SJSA1 (cell line): ENCODE data around the gene PNO1. TPM values are rescaled to one million over a fixed set of nuclear protein-coding genes. Genes with fewer than 3 reads are reported as not detected.

Experiments used
- DNase-seq, 2 experiments: peaks; one replicate each; pipeline ENCODE4 v3.0.0-alpha.2; 2015 to 2020; ENCODE audit warnings: low spot score in 2 of 2, low read depth in 1 of 2
- H3K27ac ChIP-seq: fragments of 250-450 bp; sonication (Bioruptor Pico); 2 replicates; pipeline ENCODE4 v1.5.1; 2020; ENCODE audit warnings: mild to moderate bottlenecking, moderate library complexity
- H3K27me3 ChIP-seq: fragments of 250-450 bp; sonication (Bioruptor Pico); replicated peaks from 2 replicates; pipeline ENCODE4 v1.5.1; 2020; ENCODE audit warnings: mild to moderate bottlenecking, moderate library complexity
- H3K36me3 ChIP-seq: fragments of 250-450 bp; sonication (Bioruptor Pico); 2 replicates; pipeline ENCODE4 v1.5.1; 2020; ENCODE audit warnings: mild to moderate bottlenecking
- H3K4me1 ChIP-seq: fragments of 250-450 bp; sonication (Bioruptor Pico); replicated peaks from 2 replicates; pipeline ENCODE4 v1.6.1; 2021; ENCODE audit warnings: mild to moderate bottlenecking
- H3K4me3 ChIP-seq: fragments of 250-450 bp; sonication (Bioruptor Pico); 2 replicates; pipeline ENCODE4 v1.5.1; 2020; ENCODE audit warnings: mild to moderate bottlenecking
- H3K9me3 ChIP-seq: fragments of 250-450 bp; sonication (Bioruptor Pico); replicated peaks from 2 replicates; pipeline ENCODE4 v1.5.1; 2020; ENCODE audit warnings: mild to moderate bottlenecking
- total RNA-seq: library from RNA; depleted of rRNA; stranded (reverse); fragments of >200 nt; shearing (Covaris generic); gene quantifications from 2 replicates; pipeline ENCODE4 v1.2.3, GENCODE V29; 2014

PNO1 gene
- total RNA-seq, 1 experiment from 2014 or later, result 39.3 TPM

DNA sequence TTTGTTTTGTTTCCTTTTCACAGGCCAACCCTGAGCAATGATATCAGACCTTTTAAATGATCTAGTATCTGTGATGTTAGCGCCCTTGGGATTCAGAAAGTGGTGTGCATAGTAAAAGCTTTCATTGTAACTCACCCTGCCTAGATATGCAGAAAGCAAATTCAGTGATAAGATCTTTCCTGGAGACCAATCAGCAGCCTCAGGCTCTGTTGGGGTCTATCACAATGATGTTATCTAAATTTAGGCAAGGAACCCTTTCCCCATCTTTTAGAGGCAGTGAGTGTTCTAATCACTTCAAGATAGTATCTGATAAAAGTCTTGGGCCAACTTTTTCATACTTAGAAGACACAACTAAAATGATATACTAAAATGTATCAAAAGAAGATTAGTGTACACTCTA, 23.6 kb upstream of the PNO1 start:
- no peak overlapping the region for H3K4me3 ChIP-seq
- H3K4me1 ChIP-seq, result no peaks in the 10 kb centered on the region
- DNase-seq, result no peak
- no peaks in the 10 kb centered on the region for H3K9me3 ChIP-seq
- no peak overlapping the region for H3K27ac ChIP-seq
- H3K36me3 ChIP-seq, result peaks cover 8% of the 10 kb centered on the region; the same call in 1 of the 2 replicates
- H3K27me3 ChIP-seq, result no peaks in the 10 kb centered on the region

DNA sequence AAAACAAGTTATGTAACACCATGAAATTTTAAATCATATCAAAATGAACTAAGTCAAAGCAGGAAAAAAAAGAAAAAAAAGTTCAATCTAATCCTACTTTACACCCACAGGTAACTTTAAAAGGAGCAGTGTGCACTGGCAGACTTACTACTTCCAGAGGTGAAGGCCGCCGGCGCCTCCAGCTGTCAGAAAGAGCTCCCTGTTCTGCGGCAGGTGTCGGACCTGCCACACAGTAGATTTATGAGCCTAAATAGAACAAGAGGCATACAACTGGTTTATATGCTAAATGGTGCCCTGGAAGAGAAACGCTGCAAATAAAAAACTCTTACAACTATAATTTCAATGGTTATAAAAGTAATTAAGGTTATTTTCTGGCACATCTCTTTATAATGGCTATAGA, 23.1 kb upstream of the PNO1 start:
- Histone ChIP-seq H3K36me3 (peaks cover 8% of the 10 kb centered on the region; the same call in 1 of the 2 replicates), H3K9me3 (no peaks in the 10 kb centered on the region), H3K27ac (no peak overlapping the region), H3K4me1 (no peaks in the 10 kb centered on the region), H3K27me3 (no peaks in the 10 kb centered on the region), H3K4me3 (no peak overlapping the region)
- no peak for DNase-seq

DNA sequence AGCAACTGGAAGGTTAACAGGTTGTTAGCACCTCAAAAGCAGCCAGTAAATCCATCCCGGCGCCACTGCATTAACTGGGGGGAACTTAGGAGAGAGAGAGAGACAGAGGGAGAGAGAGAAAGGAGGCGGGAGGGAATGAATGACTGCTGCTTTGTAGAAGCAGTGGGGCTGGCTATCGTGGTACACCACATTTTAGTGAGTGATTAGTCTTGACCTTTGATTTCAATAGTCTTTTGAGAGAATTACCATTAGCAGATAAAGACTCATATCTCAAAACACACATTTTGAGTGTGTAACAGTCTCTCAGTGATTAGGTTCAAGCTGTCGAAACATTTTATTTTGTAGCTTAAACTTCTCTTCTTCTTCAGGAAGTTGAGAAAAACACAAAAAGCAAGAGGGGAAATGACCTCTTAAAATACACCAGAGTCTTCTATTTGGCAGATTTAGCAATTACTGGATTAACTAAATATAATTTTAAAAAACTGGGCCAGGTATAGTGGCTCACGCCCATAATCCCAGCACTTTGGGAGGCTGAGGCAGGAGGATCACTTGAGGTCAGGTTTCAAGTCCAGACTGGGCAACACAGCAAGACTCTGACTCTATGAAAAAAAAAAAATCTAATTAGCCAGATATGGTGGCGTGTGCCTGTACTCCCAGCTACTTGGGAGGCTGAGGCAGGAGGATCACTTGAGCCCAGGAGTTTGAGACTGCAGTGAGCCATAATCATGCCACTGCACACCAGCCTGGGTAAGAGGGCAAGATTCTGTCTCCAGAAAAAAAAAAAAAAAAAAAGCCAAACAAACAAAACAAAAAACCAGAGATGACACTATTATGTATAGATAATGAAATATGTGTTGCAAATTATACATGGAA, 22.0 kb upstream of the PNO1 start:
- no peak for DNase-seq

DNA sequence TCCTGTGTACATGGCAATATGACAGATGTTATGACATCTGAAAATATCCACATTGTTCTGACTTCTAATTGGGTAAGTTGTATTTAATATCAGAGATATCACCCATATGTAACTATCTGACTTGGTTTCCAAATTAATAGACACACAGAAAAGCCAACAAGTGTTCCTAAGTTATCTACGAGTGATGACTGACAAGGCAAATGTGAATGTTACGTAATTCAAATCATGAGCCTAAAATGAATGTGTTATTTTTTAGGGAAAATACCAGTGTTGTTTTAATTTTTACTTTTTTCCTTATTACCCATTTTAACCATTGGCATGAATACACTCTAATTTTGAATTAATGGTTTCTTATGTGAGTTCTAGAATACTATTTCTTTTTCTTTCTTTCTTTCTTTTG, 15.8 kb upstream of the PNO1 start:
- no peaks in the 10 kb centered on the region for H3K27me3 ChIP-seq
- no peak overlapping the region for H3K27ac ChIP-seq
- DNase-seq, result no peak
- no peak overlapping the region for H3K4me3 ChIP-seq
- H3K9me3 ChIP-seq, result no peaks in the 10 kb centered on the region
- peaks cover 7% of the 10 kb centered on the region; the same call in 1 of the 2 replicates for H3K36me3 ChIP-seq
- no peaks in the 10 kb centered on the region for H3K4me1 ChIP-seq

More for the DNA sequence above, 22.0 kb upstream of the PNO1 start:
- no peak overlapping the region for H3K4me3 ChIP-seq
- H3K4me1 ChIP-seq, result no peaks in the 10 kb centered on the region
- no peak overlapping the region for H3K27ac ChIP-seq
- no peaks in the 10 kb centered on the region for H3K27me3 ChIP-seq
- no peaks in the 10 kb centered on the region for H3K9me3 ChIP-seq
- peaks cover 13% of the 10 kb centered on the region; the same call in 1 of the 2 replicates for H3K36me3 ChIP-seq

DNA sequence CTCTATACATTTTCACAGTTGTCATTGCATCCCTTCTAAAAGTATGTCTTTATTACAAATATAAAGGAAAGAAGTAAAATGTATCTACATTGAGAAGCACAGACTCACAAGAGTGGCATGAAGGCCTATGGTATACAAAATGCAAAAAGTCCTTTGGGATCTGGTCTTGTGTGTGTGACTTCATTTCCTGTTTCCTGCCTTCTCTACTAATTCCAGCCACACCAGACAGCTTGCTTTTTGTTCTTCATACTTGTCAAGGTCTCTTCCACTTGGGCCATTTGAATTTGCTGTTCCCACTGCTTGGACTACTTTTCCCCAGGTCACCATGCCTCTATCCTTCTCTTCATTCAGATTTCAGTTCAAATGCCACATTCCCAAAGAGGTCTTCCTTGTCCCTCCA, 6.7 kb upstream of the PNO1 start:
- Histone ChIP-seq H3K4me1 (no peaks in the 10 kb centered on the region), H3K36me3 (no peaks in the 10 kb centered on the region), H3K27me3 (no peaks in the 10 kb centered on the region), H3K9me3 (no peaks in the 10 kb centered on the region), H3K4me3 (no peak overlapping the region), H3K27ac (no peak overlapping the region)
- DNase-seq, result no peak

DNA sequence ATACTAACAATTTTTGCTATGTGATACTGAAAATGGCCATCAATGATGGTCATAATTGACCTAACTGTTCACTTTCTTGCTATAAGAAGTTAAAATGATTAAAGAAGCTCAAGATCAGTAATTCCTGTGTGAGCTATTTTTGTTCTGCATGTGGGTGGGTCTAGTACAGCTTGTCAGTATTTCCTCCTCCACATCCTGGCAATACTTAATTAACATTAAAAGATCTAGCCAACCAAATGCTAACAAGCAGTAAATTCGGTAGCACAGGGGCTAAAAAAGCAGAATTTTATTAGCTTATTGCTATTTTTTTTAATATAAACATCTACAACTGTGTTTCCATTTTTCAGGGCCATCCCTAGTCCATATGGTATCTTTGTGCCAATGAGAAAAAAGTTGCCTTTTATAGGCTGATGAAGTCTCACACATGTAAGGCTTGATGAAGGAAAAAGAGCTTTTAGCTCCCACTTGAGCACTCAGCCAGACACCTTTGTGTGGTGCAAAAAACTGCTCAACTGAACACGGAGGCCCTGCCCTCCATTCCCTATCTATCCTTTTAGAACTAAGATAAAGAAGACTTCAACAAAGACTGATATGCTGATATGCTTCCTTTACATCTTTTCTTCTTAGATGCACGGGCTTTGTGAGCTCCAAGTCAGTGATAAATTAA, 4.9 kb upstream of the PNO1 start:
- no peaks in the 10 kb centered on the region for H3K27me3 ChIP-seq
- peaks cover 4% of the 10 kb centered on the region; the same call in 1 of the 2 replicates for H3K4me1 ChIP-seq
- H3K27ac ChIP-seq, result no peak overlapping the region
- no peaks in the 10 kb centered on the region for H3K36me3 ChIP-seq
- H3K9me3 ChIP-seq, result no peaks in the 10 kb centered on the region
- no peak overlapping the region for H3K4me3 ChIP-seq
- no peak for DNase-seq

DNA sequence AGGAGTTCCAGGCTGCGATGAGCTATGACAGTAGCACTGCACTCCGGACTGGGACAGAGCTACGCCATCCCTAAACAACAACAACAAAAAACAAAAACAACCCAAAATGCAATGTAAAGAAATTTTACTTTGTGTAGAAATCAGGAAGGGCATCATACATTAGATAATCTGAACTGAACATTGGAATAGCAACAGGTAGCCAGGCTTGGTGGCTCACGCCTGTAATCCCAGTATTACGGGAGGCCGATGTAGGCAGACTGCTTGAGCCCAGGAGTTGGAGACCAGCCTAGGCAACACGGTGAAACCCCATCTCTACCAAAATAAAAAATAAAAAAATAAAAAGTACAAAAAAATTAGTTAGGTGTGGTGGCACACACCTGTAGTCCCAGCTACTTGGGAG, 2.1 kb upstream of the PNO1 start:
- H3K27me3 ChIP-seq, result no peaks in the 10 kb centered on the region
- no peaks in the 10 kb centered on the region for H3K9me3 ChIP-seq

DNA sequence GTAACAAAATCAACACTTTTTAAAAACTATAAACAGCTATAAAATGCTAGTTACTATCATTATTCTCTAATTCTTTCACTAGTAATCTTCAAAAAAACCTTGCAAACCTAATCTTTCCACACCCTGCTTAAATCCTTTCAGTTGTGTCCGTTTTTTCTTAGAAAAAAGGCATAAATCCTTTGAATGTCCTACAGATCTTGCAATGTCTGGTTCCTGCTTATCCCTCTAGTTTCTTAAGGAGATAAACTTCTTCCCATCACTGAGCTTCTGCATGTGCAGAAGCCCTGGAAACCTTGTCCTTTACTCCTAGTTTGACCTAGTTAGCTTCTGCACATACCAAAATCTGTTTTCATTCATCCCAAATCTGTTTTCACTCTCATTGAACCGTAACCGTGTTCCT, 1.3 kb upstream of the PNO1 start:
- Histone ChIP-seq H3K36me3 (peaks cover 15% of the 10 kb centered on the region), H3K4me3 (peak overlapping the region; percentile 62), H3K27ac (peak overlapping the region; percentile 94; the same call in 1 of the 2 replicates), H3K9me3 (no peaks in the 10 kb centered on the region), H3K4me1 (peaks cover 10% of the 10 kb centered on the region; the same call in 1 of the 2 replicates), H3K27me3 (no peaks in the 10 kb centered on the region)
- DNase-seq, result no peak

More for the DNA sequence above, 2.1 kb upstream of the PNO1 start:
- DNase-seq, result no peak
- H3K36me3 ChIP-seq, result peaks cover 7% of the 10 kb centered on the region
- H3K4me3 ChIP-seq, result no peak overlapping the region
- peaks cover 10% of the 10 kb centered on the region; the same call in 1 of the 2 replicates for H3K4me1 ChIP-seq
- H3K27ac ChIP-seq, result no peak overlapping the region

DNA sequence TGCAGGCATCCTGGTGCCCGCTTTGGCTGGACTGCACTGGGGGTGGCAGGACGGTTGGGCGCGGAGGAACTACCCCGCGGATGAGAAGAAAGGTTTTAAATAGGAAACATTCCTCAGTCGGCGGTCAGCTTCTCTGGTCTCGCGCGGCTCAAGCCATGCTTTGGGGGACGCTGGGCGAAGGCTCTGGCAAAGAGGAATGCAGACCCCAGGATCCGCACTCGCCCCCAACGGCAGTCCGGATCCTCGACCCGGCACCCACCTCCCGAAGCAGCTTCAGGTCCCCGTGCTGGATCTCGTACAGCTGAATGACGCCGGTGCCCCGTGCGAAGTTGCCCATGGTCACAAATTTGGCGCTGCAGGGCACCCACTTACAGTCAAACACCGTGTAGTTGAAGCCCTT, 686 bp upstream of the PNO1 start:
- Histone ChIP-seq H3K27me3 (no peaks in the 10 kb centered on the region), H3K36me3 (peaks cover 19% of the 10 kb centered on the region), H3K4me1 (peaks cover 10% of the 10 kb centered on the region; the same call in 1 of the 2 replicates), H3K4me3 (peak overlapping the region; percentile 62), H3K9me3 (no peaks in the 10 kb centered on the region), H3K27ac (peak overlapping the region; percentile 94)
- DNase-seq, result no peak

DNA sequence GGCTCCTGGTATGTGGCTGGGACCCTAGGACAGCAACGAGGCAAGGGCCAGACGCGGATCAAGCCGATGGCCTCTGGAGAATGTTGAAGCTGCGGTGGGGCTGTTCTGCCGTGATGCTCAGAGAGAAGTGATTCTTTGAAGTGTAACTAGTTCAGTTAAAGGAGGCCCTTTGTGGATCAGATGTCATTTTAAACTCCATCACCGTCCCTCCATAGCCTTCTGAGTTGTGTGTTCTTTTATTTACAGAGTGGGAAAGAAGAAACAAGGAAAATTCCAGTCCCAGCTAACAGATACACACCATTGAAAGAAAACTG, 403 bp downstream of the PNO1 start:
- Histone ChIP-seq H3K9me3 (no peaks in the 10 kb centered on the region), H3K36me3 (peaks cover 30% of the 10 kb centered on the region), H3K27me3 (no peaks in the 10 kb centered on the region), H3K4me1 (peaks cover 10% of the 10 kb centered on the region; the same call in 1 of the 2 replicates), H3K27ac (peak overlapping the region; percentile 94), H3K4me3 (peak overlapping the region; percentile 62)
- no peak for DNase-seq

DNA sequence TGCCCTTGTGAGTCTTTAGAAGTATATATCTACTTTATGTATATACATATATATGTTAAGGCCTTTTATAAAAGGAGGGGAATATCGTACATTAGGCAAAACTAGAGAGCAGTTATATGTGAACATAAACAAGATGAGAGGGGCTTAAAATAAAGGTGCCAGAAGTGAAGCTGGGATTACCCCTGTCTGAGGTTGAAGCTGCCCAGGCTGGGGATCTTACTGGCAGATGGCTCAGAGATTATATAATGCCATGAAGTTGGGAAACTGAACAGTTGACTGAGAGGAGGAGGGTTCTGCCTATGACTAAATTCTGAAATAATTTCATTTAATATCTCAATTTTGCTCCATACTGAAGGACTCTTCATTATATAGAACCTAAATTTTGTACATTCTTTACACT, 6.0 kb downstream of the PNO1 start:
- H3K27me3 ChIP-seq, result no peaks in the 10 kb centered on the region
- peaks cover 72% of the 10 kb centered on the region for H3K36me3 ChIP-seq
- peaks cover 4% of the 10 kb centered on the region; the same call in 1 of the 2 replicates for H3K4me1 ChIP-seq
- H3K4me3 ChIP-seq, result no peak overlapping the region
- no peak overlapping the region for H3K27ac ChIP-seq
- H3K9me3 ChIP-seq, result no peaks in the 10 kb centered on the region
- no peak for DNase-seq

DNA sequence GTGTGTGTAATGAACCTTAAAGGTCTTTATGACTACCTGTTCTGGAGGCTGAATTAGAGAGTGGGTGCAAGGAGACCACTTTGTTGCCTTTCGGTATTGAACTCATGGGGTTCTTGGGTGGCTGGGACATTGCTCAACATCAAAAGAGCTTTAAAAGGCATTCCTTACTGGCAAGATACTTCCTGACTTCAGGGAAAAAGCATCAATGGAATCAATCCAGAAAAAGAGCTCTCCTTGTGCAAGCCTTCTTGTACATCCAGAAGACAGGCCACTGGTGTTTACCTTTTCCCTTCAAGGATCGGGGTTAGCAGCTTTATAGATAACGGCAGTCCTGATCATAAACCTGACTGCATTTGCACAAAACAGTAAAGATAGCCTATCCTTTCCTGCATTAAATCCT, 9.5 kb downstream of the PNO1 start:
- Histone ChIP-seq H3K9me3 (no peaks in the 10 kb centered on the region), H3K27me3 (no peaks in the 10 kb centered on the region), H3K27ac (no peak overlapping the region), H3K36me3 (peaks cover 76% of the 10 kb centered on the region), H3K4me3 (no peak overlapping the region), H3K4me1 (no peaks in the 10 kb centered on the region)
- DNase-seq, result no peak

DNA sequence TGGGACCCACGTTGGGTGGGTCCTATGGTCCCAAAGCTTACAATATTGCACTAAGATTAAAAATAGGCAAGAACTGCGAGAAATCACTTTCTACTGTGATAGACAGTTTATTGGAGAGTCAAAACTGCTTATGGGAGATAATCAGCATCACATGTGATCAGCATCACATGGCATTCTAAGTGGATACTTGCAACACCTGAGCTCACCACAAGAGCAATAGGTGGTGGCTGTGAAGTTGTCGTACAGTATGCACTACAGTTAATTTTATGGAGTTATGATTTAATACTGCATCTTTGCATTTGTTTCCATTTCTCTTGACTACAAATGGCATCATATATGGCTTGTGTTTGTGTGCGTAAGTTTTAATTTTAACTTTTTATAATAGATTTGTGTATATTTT, 11.6 kb downstream of the PNO1 start:
- DNase-seq, result no peak
- H3K27ac ChIP-seq, result no peak overlapping the region
- H3K27me3 ChIP-seq, result no peaks in the 10 kb centered on the region
- H3K36me3 ChIP-seq, result peaks cover 72% of the 10 kb centered on the region
- no peak overlapping the region for H3K4me3 ChIP-seq
- no peaks in the 10 kb centered on the region for H3K4me1 ChIP-seq
- H3K9me3 ChIP-seq, result no peaks in the 10 kb centered on the region

DNA sequence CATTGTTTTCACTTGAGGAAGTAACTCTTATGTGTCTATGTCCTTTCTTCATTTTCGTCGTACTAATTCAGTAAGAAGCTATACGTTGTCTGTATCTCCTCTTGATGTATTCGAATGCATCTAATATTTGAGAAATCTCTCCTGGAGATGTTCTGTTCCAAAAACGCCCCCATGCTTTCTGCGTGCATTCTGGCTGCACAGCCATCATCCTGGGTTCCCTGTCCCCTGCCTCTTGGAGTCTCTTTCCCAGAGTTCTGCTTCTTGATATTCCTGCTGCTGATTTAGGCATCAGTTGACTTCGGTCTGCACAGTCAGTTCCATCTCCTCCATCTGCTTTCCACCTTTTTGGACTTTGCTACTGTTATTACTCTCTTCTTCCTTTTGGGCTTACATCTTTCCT, 13.5 kb downstream of the PNO1 start:
- Histone ChIP-seq H3K4me3 (no peak overlapping the region), H3K27me3 (no peaks in the 10 kb centered on the region), H3K36me3 (peaks cover 81% of the 10 kb centered on the region), H3K27ac (no peak overlapping the region), H3K4me1 (no peaks in the 10 kb centered on the region), H3K9me3 (no peaks in the 10 kb centered on the region)
- no peak for DNase-seq
